Measurements from ENCODE around the gene SNX25.
A peak's percentile ranks its signal among the peaks of the same experiment; 100 is the strongest.

Gene SNX25

GRCh38 chr4:185395238-185395955 lies 186.0 kb downstream of the SNX25 start, which contains the start of gene LRP2BP:
LRP2BP (minus strand) TSS chr4:185395924; CDS start chr4:185378186, 17,738 bp downstream.
- H3K4me3 ChIP-seq (ENCODE audit: low read depth, low read length), result peak within 1 kb of the TSS; percentile 76
- ChIA-PET CTCF (interaction anchor here (1.8 to 4.8 kb wide), 2 partner anchors 203 to 211 kb away, joined by 5 to 28 read pairs; no protein-coding TSS in a partner anchor), POLR2A (interaction anchor here (0.8 to 2.4 kb wide), 7 partner anchors 10 to 194 kb away, joined by 3 to 7 read pairs (median 4); no protein-coding TSS in a partner anchor)
- no peak for DNase-seq (ENCODE audit: low read depth, low spot score)
- no peak for TF ChIP-seq CTCF (IDR thresholded peaks at IDR 0.05; ENCODE audit: insufficient read depth, low read length, missing control alignments)

GRCh38 chr4:185395956-185396723 lies 186.7 kb downstream of the SNX25 start:
- TF ChIP-seq CTCF (IDR thresholded peaks at IDR 0.05; ENCODE audit: insufficient read depth, low read length, missing control alignments), result no peak
- DNase-seq (ENCODE audit: low read depth, low spot score), result peak; percentile 88
- ChIA-PET CTCF (interaction anchor here (0.9 to 4.8 kb wide), 3 partner anchors 202 to 255 kb away, joined by 3 to 28 read pairs (median 5); no protein-coding TSS in a partner anchor), POLR2A (interaction anchor here (0.8 to 2.4 kb wide), 9 partner anchors 10 to 194 kb away, joined by 3 to 7 read pairs (median 3); no protein-coding TSS in a partner anchor)
- H3K4me3 ChIP-seq (ENCODE audit: low read depth, low read length), result peak overlapping the region; percentile 76

GRCh38 chr4:185396724-185397385 lies 187.5 kb downstream of the SNX25 start, which contains the start of gene ANKRD37:
ANKRD37 (plus strand) TSS chr4:185396841; CDS start chr4:185396924, 83 bp downstream.
- CTCF ChIA-PET, result interaction anchor here (0.8 to 4.8 kb wide), 5 partner anchors 9 to 256 kb away, joined by 3 to 28 read pairs (median 3); no protein-coding TSS in a partner anchor
- H3K4me3 ChIP-seq (ENCODE audit: low read depth, low read length), result peak within 1 kb of the TSS; percentile 76
- POLR2A ChIA-PET, result interaction anchor here (1.0 to 2.4 kb wide), 7 partner anchors 12 to 195 kb away, joined by 3 to 7 read pairs (median 3); no protein-coding TSS in a partner anchor
- DNase-seq (ENCODE audit: low read depth, low spot score), result no peak
- TF ChIP-seq CTCF (IDR thresholded peaks at IDR 0.05; ENCODE audit: insufficient read depth, low read length, missing control alignments), result no peak

GRCh38 chr4:185398618-185399017 lies 189.2 kb downstream of the SNX25 start:
- TF ChIP-seq CTCF (IDR thresholded peaks at IDR 0.05; ENCODE audit: insufficient read depth, low read length, missing control alignments), result no peak
- ChIA-PET CTCF (interaction anchor here (2.0 to 4.8 kb wide), 2 partner anchors 214 to 639 kb away, joined by 5 to 28 read pairs; no protein-coding TSS in a partner anchor), POLR2A (no interaction called here)
- no peak for DNase-seq (ENCODE audit: low read depth, low spot score)
- no peak overlapping the region for H3K4me3 ChIP-seq (ENCODE audit: low read depth, low read length)

GRCh38 chr4:185399466-185399865 lies 190.1 kb downstream of the SNX25 start:
- H3K4me3 ChIP-seq (ENCODE audit: low read depth, low read length), result no peak overlapping the region
- TF ChIP-seq CTCF (IDR thresholded peaks at IDR 0.05; ENCODE audit: insufficient read depth, low read length, missing control alignments), result no peak
- POLR2A ChIA-PET, result no interaction called here
- DNase-seq (ENCODE audit: low read depth, low spot score), result no peak
- CTCF ChIA-PET, result interaction anchor here (2.0 kb wide), 1 partner anchor 639 kb away, joined by 5 read pairs; no protein-coding TSS in a partner anchor

Measured in AG04449 (cell line).